ENCODE results near the gene NKPD1.

Gene NKPD1

DNA sequence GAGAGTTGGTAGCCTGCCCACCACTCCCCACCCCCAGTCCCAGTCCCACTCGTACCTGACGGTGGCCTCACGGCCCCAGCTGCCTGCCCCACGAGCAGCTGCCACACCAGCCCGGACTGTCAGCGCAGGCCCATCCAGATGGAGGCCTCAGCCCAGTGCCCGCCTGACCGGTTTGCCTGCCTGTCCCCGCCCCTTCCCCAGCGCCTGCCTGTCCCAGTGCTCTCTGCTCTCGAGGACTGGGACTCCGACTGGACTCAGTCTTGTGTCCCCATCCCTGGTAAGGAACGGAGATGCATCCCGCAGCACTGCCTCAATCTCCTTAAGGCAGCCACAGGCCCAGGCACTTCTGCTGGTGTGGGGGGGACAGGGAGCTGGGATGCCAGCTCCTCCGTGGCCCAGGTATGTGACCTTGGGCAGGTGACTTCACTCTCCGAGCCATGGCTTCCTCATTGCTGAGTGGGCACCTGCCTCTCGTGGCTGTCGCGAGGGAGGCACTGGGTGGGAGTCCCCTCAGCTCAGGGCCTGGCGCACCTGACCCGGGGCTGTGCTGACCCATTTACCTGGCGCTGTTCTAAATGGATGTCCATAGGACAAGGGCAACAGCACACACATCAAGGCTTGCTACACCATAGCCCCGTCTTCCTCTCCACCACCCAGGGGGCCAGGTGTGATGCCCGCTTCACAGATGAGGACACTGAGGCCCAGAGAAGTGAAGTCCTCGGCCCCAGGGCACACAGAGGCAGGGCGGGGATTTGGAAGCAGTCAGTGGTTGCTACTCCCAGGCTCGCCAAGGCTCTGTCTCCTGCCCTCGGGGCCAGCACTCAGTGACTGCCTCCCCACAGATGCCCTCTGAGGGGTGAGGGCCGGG is at the start of gene NKPD1:
Gene NKPD1, minus strand, starts transcription at position 113 of the 868 bp plus-strand sequence. CDS start 832 bp downstream, outside the sequence.
- DNase-seq (ENCODE audit: low read depth) = no peak

DNA sequence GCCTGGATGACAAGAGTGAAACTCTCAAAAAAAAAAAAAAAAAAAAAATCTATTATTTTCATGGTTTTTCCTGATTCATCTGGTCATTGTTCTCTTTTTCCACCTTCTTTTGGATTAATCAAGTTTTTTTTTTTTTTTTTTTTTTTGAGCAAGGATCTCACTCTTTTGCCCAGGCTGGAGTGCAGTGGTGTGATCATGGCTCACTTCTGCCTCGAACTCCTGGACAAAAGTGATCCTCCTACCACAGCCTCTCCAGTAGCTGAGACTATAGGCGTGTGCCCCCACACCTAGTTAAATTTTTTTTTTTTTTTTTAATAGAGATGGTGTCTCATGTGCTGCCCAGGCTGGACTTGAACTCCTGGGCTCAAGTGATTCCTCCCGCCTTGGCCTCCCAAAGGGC is 45.5 kb upstream of the NKPD1 start:
- DNase-seq (ENCODE audit: low read depth) = no peak

GRCh38 chr19:45205810-45206209 is 45.0 kb upstream of the NKPD1 start:
- DNase-seq (ENCODE audit: low read depth) = no peak

GRCh38 chr19:45202637-45203036 is 41.9 kb upstream of the NKPD1 start:
- no peak for DNase-seq (ENCODE audit: low read depth)

- DNase-seq (ENCODE audit: low read depth) = no peak
Observed at GRCh38 chr19:45200568-45200967, 39.8 kb upstream of the NKPD1 start.

DNA sequence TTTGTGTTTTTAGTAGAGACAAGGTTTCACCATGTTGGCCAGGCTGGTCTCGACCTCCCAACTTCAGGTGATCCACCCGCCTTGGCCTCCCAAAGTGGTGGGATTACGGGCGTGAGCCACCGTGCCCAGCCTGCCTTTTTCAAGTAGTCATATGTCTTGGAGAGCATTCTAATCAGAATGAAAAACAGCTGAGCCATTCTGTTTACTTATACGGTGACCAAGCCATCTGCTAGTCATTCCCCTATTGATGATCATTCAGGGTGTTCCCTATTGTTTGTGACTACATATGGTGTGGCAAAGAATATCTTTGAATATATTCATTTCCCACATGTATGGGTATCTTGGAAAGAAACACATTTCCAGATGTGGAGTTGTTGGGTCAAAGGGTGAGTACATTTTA is 35.0 kb upstream of the NKPD1 start:
- no peak for DNase-seq (ENCODE audit: low read depth)

- DNase-seq (ENCODE audit: low read depth) = no peak
Observed at GRCh38 chr19:45191375-45191774, 30.6 kb upstream of the NKPD1 start.

- DNase-seq (ENCODE audit: low read depth) = no peak
Observed at GRCh38 chr19:45189971-45190370, 29.2 kb upstream of the NKPD1 start.

- DNase-seq (ENCODE audit: low read depth) = no peak
Observed at GRCh38 chr19:45187421-45188100, 26.8 kb upstream of the NKPD1 start.

GRCh38 chr19:45186509-45187334 is 25.9 kb upstream of the NKPD1 start:
- no peak for DNase-seq (ENCODE audit: low read depth)

GRCh38 chr19:45184115-45184514 is 23.3 kb upstream of the NKPD1 start:
- DNase-seq (ENCODE audit: low read depth) = no peak

- DNase-seq (ENCODE audit: low read depth) = no peak
Observed at GRCh38 chr19:45182758-45183157, 22.0 kb upstream of the NKPD1 start.

GRCh38 chr19:45180936-45181335 is 20.2 kb upstream of the NKPD1 start:
- DNase-seq (ENCODE audit: low read depth) = no peak

- DNase-seq (ENCODE audit: low read depth) = no peak
Observed at GRCh38 chr19:45179892-45180370, 19.1 kb upstream of the NKPD1 start.

- DNase-seq (ENCODE audit: low read depth) = no peak
Observed at GRCh38 chr19:45179072-45179891, 18.5 kb upstream of the NKPD1 start.

GRCh38 chr19:45178262-45179071 is 17.7 kb upstream of the NKPD1 start, which contains the start of gene BLOC1S3:
BLOC1S3 (plus strand) TSS chr19:45178784; CDS start chr19:45179297, 513 bp downstream.
- peak; percentile 99 for DNase-seq (ENCODE audit: low read depth)

DNA sequence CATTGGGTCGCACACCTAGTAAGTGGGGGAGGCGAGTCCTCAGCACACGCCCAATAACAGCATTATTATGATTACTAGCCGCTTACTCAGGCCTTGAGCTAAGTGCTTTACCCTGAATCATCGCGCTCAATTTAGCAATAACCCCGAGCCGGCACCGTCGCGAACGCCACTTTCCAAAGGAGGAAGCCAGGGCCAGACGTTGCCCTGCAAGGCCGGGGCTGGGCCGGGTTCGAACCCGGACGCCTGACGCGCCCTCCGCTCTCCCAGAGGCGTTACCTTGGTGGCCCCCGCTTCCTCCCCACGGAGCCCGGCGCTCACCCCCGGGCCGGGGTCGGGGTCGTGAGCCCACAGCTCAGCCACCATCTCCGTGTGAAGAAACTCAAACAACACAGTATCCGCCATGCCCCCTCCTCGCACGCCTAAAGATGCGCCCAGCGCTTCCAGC is 17.1 kb upstream of the NKPD1 start, which contains the start of gene TRAPPC6A:
Gene TRAPPC6A, minus strand, starts transcription at position 421 of the 445 bp plus-strand sequence. Its CDS starts 19 bp downstream, at position 402.
- DNase-seq (ENCODE audit: low read depth) = no peak

- DNase-seq (ENCODE audit: low read depth) = no peak
Observed at GRCh38 chr19:45175515-45176345, 14.9 kb upstream of the NKPD1 start.

GRCh38 chr19:45173816-45174215 is 13.0 kb upstream of the NKPD1 start:
- DNase-seq (ENCODE audit: low read depth) = no peak

Measured in activated T-cell treated with anti-CD3 and anti-CD28 coated beads for 24 hours (primary cell).